ENCODE data around the gene NEURL3. TPM values are rescaled to one million over a fixed set of nuclear protein-coding genes. Genes with fewer than 3 reads are reported as not detected.

Gene NEURL3
- total and polyA plus RNA-seq, 2 of the 8 experiments (the other 6 are each of a cell fraction or from before 2014, with no cell fraction given), result not detected

DNA sequence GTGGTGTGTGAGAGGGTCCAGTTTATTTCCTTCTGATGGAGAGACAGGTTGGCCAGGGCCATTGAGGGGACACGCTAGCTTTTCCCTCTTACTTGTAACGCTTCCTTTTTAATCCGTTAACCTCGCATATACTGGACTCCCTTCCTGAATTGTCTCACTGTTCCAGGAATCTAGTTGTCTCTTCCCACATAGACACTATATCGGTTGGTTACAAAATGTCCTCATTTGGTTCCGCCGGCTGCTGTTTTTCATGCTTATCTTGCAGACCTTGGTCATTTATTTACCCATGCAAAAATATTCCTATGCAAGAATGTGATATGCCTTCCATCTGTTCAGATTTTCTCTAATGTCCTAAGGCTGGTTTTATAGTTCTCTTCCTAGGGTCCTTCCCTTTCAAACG lies 35.0 kb downstream of the NEURL3 start:
- Histone ChIP-seq H2AK5ac (ENCODE audit: low read depth, low read length) (no peak overlapping the region), H3K23me2 (ENCODE audit: low read depth, low read length) (no peaks in the 10 kb centered on the region; the same call in 1 of the 2 replicates), H4K20me1 (replicated peaks in 1 of 2; ENCODE audit: control insufficient read depth in 1 of 2, insufficient read depth in 2 of 2, low read length in 2 of 2) (no peaks in the 10 kb centered on the region), H3K36me3 (ENCODE audit: control insufficient read depth in 2 of 4, insufficient read depth in 4 of 4, low read length in 3 of 4) (no peaks in the 10 kb centered on the region), H3K4me2 (ENCODE audit: insufficient read depth in 1 of 2, low read depth in 2 of 2, low read length in 2 of 2) (no peak overlapping the region), H3K79me1 (ENCODE audit: low read depth, low read length) (no peaks in the 10 kb centered on the region), H3K14ac (ENCODE audit: insufficient read length) (no peak overlapping the region), H2BK15ac (ENCODE audit: low read length) (no peak overlapping the region), H4K91ac (replicated peaks; ENCODE audit: insufficient read length, low read length) (no peak overlapping the region), H3K79me2 (ENCODE audit: control insufficient read depth in 1 of 2, insufficient read depth in 2 of 2, low read length in 2 of 2) (no peaks in the 10 kb centered on the region), H3K56ac (replicated peaks; ENCODE audit: insufficient read length, low read depth, low read length) (no peak overlapping the region), H3K9ac (replicated peaks in 1 of 4; ENCODE audit: extremely low read depth in 1 of 4, low read depth in 3 of 4, low read length in 3 of 4) (no peak overlapping the region), H4K8ac (ENCODE audit: extremely low read depth, insufficient read depth, low read length) (no peak overlapping the region), H3K4me1 (replicated peaks in 1 of 4; ENCODE audit: control insufficient read depth in 3 of 4, insufficient read depth in 4 of 4, low read length in 3 of 4) (no peaks in the 10 kb centered on the region), H2AFZ (ENCODE audit: low read length) (no peak overlapping the region), H2BK120ac (replicated peaks; ENCODE audit: low read depth, low read length) (no peak overlapping the region), H2BK5ac (ENCODE audit: low read depth, low read length) (no peak overlapping the region), H3K27ac (ENCODE audit: low read depth, low read length) (no peak overlapping the region), H2BK20ac (ENCODE audit: low read length) (no peak overlapping the region), H2BK12ac (ENCODE audit: low read depth, low read length) (no peak overlapping the region), H3K9me3 (ENCODE audit: insufficient read depth in 2 of 2, low read depth in 1 of 2, low read length in 1 of 2) (no peaks in the 10 kb centered on the region), H3K4ac (replicated peaks; ENCODE audit: insufficient read length, low read depth, low read length) (no peak overlapping the region), H4K5ac (ENCODE audit: insufficient read length, low read depth, low read length) (no peak overlapping the region), H3K18ac (ENCODE audit: extremely low read depth, low read length) (no peak overlapping the region), H3K4me3 (ENCODE audit: extremely low read depth in 1 of 4, insufficient read depth in 2 of 4, low read depth in 3 of 4, low read length in 4 of 4) (peak overlapping the region in 1 of 4 experiments; percentile 45; a peak in 1 of 8 replicates), H3K23ac (ENCODE audit: insufficient read length) (no peak overlapping the region), H3K27me3 (replicated peaks in 1 of 4; ENCODE audit: control insufficient read depth in 3 of 4, extremely low read depth in 1 of 4, insufficient read depth in 3 of 4, low read length in 3 of 4) (no peaks in the 10 kb centered on the region)
- CTCF ChIA-PET (ENCODE audit: partially characterized antibody), result interaction anchor here (0.8 to 3.3 kb wide), 10 partner anchors 8 to 74 kb away, joined by 3 to 15 read pairs (median 4); no protein-coding TSS in a partner anchor
- DNase-seq (ENCODE audit: low read depth in 1 of 2, low spot score in 2 of 2), result no peak
- 90% methylated on average over 8 of the region's 8 CpGs; no CpG with 5 or more reads in 1 of the 2 experiments for WGBS, 2 experiments (ENCODE audit: extremely low coverage in 1 of 2, insufficient coverage in 1 of 2, insufficient read length in 1 of 2, insufficient replicate concordance in 2 of 2, low coverage in 1 of 2, low lambda C conversion rate in 2 of 2, missing lambda C conversion rate in 1 of 2)
- FAIRE-seq, result no peak
- POLR2A ChIA-PET (ENCODE audit: partially characterized antibody), result no interaction called here
- TF ChIP-seq TAF1 (IDR thresholded peaks at IDR 0.05; ENCODE audit: low read depth, low read length), result no peak
- no peak for TF ChIP-seq EZH2 (IDR thresholded peaks at IDR 0.05; ENCODE audit: low read depth, low read length, severe bottlenecking)

All from H1 (cell line).